ENCODE measurements around the gene DOCK2. TPM values are rescaled to one million over a fixed set of nuclear protein-coding genes. Genes with fewer than 3 reads are reported as not detected.
A peak's percentile ranks its signal among the peaks of the same experiment; 100 is the strongest.

Gene DOCK2
- total and polyA plus RNA-seq, 2 donors (not counting 3 experiments of a cell fraction or from before 2014, with no cell fraction given) = 0.62 to 4.8 TPM

DNA sequence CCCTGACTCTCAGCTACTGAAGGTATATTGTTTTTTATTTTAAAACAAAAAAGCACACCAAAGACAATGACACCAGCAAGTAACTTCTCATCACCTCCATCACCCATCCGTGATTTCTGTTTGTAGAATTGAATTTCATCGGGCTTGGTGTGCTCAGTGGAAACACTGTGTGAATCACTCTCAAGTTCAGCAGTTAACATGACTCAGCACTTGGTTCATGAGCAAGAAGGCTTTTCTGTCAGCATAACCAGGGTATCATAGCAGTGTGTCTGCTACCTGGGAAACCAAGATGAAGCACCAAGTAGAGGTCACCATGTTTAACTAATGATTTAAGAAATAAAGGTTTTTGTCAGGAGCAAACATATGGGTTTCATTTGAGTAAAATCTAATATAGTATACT lies 219.5 kb downstream of the DOCK2 start:
- dilution Hi-C loops (cut with MboI; ENCODE audit: extremely low pct_ligation_motif_present, low sequenced_read_pairs) = no loop called here
- intact Hi-C loops (cut with micrococcal nuclease) = no loop called here
- H3K27ac ChIP-seq (ENCODE audit: insufficient read depth, low read depth, low read length) = no peak overlapping the region
- ChIA-PET CTCF (no interaction called here), POLR2A (no interaction called here)
- H3K4me3 ChIP-seq (replicated peaks in 1 of 3; ENCODE audit: insufficient read depth in 1 of 3, low read depth in 1 of 3, low read length in 3 of 3) = no peak overlapping the region
- BruUV-seq (replicated peaks) = no TSS peak
- H3K79me2 ChIP-seq (ENCODE audit: control insufficient read depth, insufficient read depth, low read length) = no peaks in the 10 kb centered on the region
- DNase-seq (ENCODE audit: low read depth, low spot score) (peak; percentile 30), FAIRE-seq (peak; percentile 57)
- no peaks in the 10 kb centered on the region for H3K27me3 ChIP-seq (ENCODE audit: control insufficient read depth in 2 of 2, insufficient read depth in 2 of 2, low read length in 2 of 2)
- H4K20me1 ChIP-seq (replicated peaks; ENCODE audit: control insufficient read depth, extremely low read depth, insufficient read depth, low read length) = no peaks in the 10 kb centered on the region
- H3K4me1 ChIP-seq (ENCODE audit: control insufficient read depth, extremely low read depth, insufficient read depth, low read length) = no peaks in the 10 kb centered on the region
- H3K4me2 ChIP-seq (ENCODE audit: insufficient read depth, low read length) = no peak overlapping the region
- no peaks in the 10 kb centered on the region for H3K9me3 ChIP-seq (replicated peaks; ENCODE audit: control insufficient read depth, insufficient read depth, low read length)
- H2AFZ ChIP-seq (ENCODE audit: low read depth, low read length) = no peak overlapping the region
- TF ChIP-seq FOS (IDR thresholded peaks at IDR 0.05; ENCODE audit: borderline replicate concordance, insufficient read depth, low read length) = peak; percentile 56
- TF ChIP-seq MYC (IDR thresholded peaks at IDR 0.05; ENCODE audit: low read depth, low read length) = no peak
- H3K9ac ChIP-seq (replicated peaks; ENCODE audit: extremely low read depth, insufficient read depth, low read length) = no peak overlapping the region
- H3K36me3 ChIP-seq (ENCODE audit: control insufficient read depth in 2 of 2, extremely low read depth in 1 of 2, insufficient read depth in 2 of 2, low read length in 2 of 2) = no peaks in the 10 kb centered on the region
- no peaks in the 10 kb centered on the region for H3K9me1 ChIP-seq (replicated peaks; ENCODE audit: control insufficient read depth, extremely low read depth, insufficient read depth, low read length)

DNA sequence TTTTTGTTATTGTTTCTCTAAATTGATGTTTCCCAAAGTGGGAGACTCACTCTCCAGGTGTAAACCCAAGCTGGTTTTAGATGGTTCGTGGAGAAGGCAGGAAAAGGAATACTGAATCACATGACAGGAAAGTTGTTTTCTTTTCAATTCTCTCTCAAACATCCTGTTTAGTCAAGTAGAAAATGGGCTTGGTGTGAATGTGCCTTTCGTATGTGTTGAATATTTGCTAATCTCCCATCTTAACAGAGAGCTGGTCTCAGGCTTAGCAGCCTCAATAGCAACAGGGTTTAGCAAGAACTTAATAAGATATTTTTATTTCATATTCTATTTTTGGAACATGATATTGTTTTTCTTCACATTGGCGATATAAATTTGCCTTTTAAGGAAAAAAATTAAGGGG lies 223.5 kb downstream of the DOCK2 start:
- Histone ChIP-seq H3K9ac (replicated peaks; ENCODE audit: extremely low read depth, insufficient read depth, low read length) (no peak overlapping the region), H3K4me2 (ENCODE audit: insufficient read depth, low read length) (no peak overlapping the region), H3K9me3 (replicated peaks; ENCODE audit: control insufficient read depth, insufficient read depth, low read length) (no peaks in the 10 kb centered on the region), H3K27ac (ENCODE audit: insufficient read depth, low read depth, low read length) (no peak overlapping the region), H3K4me3 (replicated peaks in 1 of 3; ENCODE audit: insufficient read depth in 1 of 3, low read depth in 1 of 3, low read length in 3 of 3) (no peak overlapping the region), H3K27me3 (ENCODE audit: control insufficient read depth in 2 of 2, insufficient read depth in 2 of 2, low read length in 2 of 2) (no peaks in the 10 kb centered on the region), H3K36me3 (ENCODE audit: control insufficient read depth in 2 of 2, extremely low read depth in 1 of 2, insufficient read depth in 2 of 2, low read length in 2 of 2) (peaks cover 0 to 2% of the 10 kb centered on the region in 2 experiments), H3K79me2 (ENCODE audit: control insufficient read depth, insufficient read depth, low read length) (no peaks in the 10 kb centered on the region), H3K4me1 (ENCODE audit: control insufficient read depth, extremely low read depth, insufficient read depth, low read length) (no peaks in the 10 kb centered on the region), H3K9me1 (replicated peaks; ENCODE audit: control insufficient read depth, extremely low read depth, insufficient read depth, low read length) (no peaks in the 10 kb centered on the region), H2AFZ (ENCODE audit: low read depth, low read length) (no peak overlapping the region), H4K20me1 (replicated peaks; ENCODE audit: control insufficient read depth, extremely low read depth, insufficient read depth, low read length) (no peaks in the 10 kb centered on the region)
- TF ChIP-seq GATA2 (IDR thresholded peaks at IDR 0.05; ENCODE audit: insufficient read depth, insufficient read length, low read depth, low read length) = no peak
- no peak for TF ChIP-seq FOS (IDR thresholded peaks at IDR 0.05; ENCODE audit: borderline replicate concordance, insufficient read depth, low read length)
- no peak for TF ChIP-seq POLR2A (IDR thresholded peaks at IDR 0.05; ENCODE audit: low read depth, low read length)
- TF ChIP-seq, protein P1, sequence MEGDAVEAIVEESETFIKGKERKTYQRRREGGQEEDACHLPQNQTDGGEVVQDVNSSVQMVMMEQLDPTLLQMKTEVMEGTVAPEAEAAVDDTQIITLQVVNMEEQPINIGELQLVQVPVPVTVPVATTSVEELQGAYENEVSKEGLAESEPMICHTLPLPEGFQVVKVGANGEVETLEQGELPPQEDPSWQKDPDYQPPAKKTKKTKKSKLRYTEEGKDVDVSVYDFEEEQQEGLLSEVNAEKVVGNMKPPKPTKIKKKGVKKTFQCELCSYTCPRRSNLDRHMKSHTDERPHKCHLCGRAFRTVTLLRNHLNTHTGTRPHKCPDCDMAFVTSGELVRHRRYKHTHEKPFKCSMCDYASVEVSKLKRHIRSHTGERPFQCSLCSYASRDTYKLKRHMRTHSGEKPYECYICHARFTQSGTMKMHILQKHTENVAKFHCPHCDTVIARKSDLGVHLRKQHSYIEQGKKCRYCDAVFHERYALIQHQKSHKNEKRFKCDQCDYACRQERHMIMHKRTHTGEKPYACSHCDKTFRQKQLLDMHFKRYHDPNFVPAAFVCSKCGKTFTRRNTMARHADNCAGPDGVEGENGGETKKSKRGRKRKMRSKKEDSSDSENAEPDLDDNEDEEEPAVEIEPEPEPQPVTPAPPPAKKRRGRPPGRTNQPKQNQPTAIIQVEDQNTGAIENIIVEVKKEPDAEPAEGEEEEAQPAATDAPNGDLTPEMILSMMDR (IDR thresholded peaks at IDR 0.05; ENCODE audit: extremely low read depth in 1 of 2, insufficient read depth in 1 of 2, low read depth in 1 of 2, low read length in 2 of 2) = no peak
- TF ChIP-seq JUN (IDR thresholded peaks at IDR 0.05; ENCODE audit: borderline replicate concordance, insufficient read depth, insufficient read length, low read depth) = no peak
- no peak for TF ChIP-seq POLR2AphosphoS5 (IDR thresholded peaks at IDR 0.05; ENCODE audit: insufficient read depth, low read depth, low read length)
- TF ChIP-seq MYC (IDR thresholded peaks at IDR 0.05; ENCODE audit: low read depth, low read length) = no peak
- no peak for TF ChIP-seq EZH2 (IDR thresholded peaks at IDR 0.05; ENCODE audit: borderline replicate concordance, low read depth, low read length, severe bottlenecking)
- TF ChIP-seq, protein P2, sequence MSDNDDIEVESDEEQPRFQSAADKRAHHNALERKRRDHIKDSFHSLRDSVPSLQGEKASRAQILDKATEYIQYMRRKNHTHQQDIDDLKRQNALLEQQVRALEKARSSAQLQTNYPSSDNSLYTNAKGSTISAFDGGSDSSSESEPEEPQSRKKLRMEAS (IDR thresholded peaks at IDR 0.05; ENCODE audit: insufficient read depth, insufficient read length) = no peak
- FAIRE-seq = peak; percentile 42
- POLR2A ChIA-PET = no interaction called here
- dilution Hi-C loops (cut with MboI; ENCODE audit: extremely low pct_ligation_motif_present, low sequenced_read_pairs) (no loop called here), intact Hi-C loops (cut with micrococcal nuclease) (no loop called here)
- CTCF ChIA-PET = interaction anchor here (0.8 to 3.3 kb wide), 7 partner anchors 13 to 356 kb away, joined by 3 to 16 read pairs (median 4); partner anchors contain the start of gene INSYN2B
- DNase-seq (ENCODE audit: low read depth, low spot score) = peak; percentile 2
- BruUV-seq (replicated peaks) = no TSS peak
